Measurements from ENCODE around the gene SH3BP5L. TPM values are rescaled to one million over a fixed set of nuclear protein-coding genes. Genes with fewer than 3 reads are reported as not detected.
A peak's percentile ranks its signal among the peaks of the same experiment; 100 is the strongest.

Gene SH3BP5L
- total RNA-seq, 4 donors from 2014 or later = 2.6 to 29.8 (median 16.4) TPM

DNA sequence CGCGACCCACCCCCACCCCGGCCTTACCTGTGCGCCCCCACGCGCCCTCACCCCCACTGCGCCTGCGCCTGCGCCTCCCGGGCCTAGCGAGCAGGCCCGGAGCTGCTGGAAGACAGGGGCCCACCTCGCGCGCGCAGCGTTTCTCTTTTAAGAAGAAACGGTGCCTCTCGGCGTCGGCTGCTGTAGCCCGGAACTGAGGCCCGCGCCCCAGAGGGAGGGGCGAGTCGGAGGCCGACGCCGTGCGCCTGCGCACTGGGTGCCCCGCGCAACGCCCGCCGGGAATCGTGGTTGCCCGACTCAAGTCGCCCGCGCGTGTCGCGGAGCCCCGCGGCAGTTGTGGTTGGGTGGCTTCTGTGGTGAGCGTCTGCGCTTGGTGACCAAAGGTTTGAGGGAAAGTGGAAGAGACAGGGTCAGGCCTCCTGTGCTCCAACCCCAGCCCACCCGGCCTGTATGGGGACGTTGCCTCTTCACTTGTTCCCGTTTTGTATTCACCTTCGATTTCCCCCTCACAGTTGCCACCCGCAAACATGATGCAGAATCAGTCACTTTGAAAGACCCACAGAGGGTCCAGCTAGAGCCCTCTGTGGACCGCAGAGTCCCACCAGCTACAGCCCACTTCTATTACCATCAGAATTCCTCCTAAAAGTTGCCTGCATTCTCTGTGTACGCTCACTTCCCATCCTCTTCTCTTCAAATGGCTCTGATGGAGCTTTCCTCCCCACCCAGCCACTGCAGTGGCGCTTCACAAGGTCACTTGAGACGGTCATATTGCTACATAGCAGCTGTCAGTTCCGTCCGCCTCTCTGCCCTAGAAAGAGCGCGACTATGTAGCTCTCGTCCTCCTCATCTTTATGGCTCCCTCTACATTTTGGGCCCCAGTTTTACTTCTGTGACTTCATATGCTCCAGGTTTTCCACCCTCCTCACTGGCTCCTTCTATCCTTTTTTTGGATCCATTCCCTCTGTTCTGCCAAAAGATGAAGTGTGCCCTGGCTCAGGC lies 33.5 kb upstream of the SH3BP5L start, which contains the start of gene ZNF692:
TSS of gene ZNF692 (minus strand) at position 195 of the 999 bp plus-strand sequence. CDS start 776 bp downstream, outside the sequence.
- H3K27me3 ChIP-seq = no peaks in the 10 kb centered on the region
- no peaks in the 10 kb centered on the region for H3K36me3 ChIP-seq
- H3K4me1 ChIP-seq = peaks cover 0 to 7% of the 10 kb centered on the region in 2 donors
- no peaks in the 10 kb centered on the region for H3K9me3 ChIP-seq
- TF ChIP-seq CTCF (IDR thresholded peaks at IDR 0.05) (peak in 1 of 4 experiments; percentile 36), POLR2A (IDR thresholded peaks at IDR 0.05) (peak; percentile 73 to 82)
- peak within 1 kb of the TSS; percentile 92 to 95 for H3K27ac ChIP-seq
- intact Hi-C loops (cut with DNase I; ENCODE audit: low total_unique reads) = loop anchor here (2.0 kb wide), 1 partner anchor 20 kb away; the partner anchor contains the start of gene ZNF672
- peak within 1 kb of the TSS; percentile 60 to 73 for H3K4me3 ChIP-seq
- peak; percentile 95 to 97 for DNase-seq

- H3K4me1 ChIP-seq = peaks cover 0 to 7% of the 10 kb centered on the region in 2 donors
- peak; percentile 54 to 55 for DNase-seq
- peak in 2 of 4 experiments; percentile 35 to 41 for TF ChIP-seq CTCF (IDR thresholded peaks at IDR 0.05)
- TF ChIP-seq POLR2A (IDR thresholded peaks at IDR 0.05) = no peak
- H3K9me3 ChIP-seq = no peaks in the 10 kb centered on the region
- H3K27ac ChIP-seq = peak overlapping the region; percentile 92 to 95
- H3K4me3 ChIP-seq = peak overlapping the region; percentile 60 to 73
- intact Hi-C loops (cut with DNase I; ENCODE audit: low total_unique reads) = loop anchor here (2.0 kb wide), 1 partner anchor 19 kb away; the partner anchor contains the start of gene ZNF672
- H3K36me3 ChIP-seq = no peaks in the 10 kb centered on the region
- no peaks in the 10 kb centered on the region for H3K27me3 ChIP-seq
These were observed 32.6 kb upstream of the SH3BP5L start for GRCh38 chr1:248858096-248858890.

- Histone ChIP-seq H3K9me3 (no peaks in the 10 kb centered on the region), H3K4me1 (peaks cover 0 to 7% of the 10 kb centered on the region in 2 donors), H3K4me3 (peak overlapping the region; percentile 60 to 73), H3K27ac (peak overlapping the region; percentile 92 to 95), H3K36me3 (no peaks in the 10 kb centered on the region), H3K27me3 (no peaks in the 10 kb centered on the region)
- no peak for TF ChIP-seq CTCF (IDR thresholded peaks at IDR 0.05)
- TF ChIP-seq POLR2A (IDR thresholded peaks at IDR 0.05) = no peak
- intact Hi-C loops (cut with DNase I; ENCODE audit: low total_unique reads) = loop anchor here (2.0 kb wide), 1 partner anchor 19 kb away; the partner anchor contains the start of gene ZNF672
- no peak for DNase-seq
These were observed 32.0 kb upstream of the SH3BP5L start for GRCh38 chr1:248857749-248858095.

GRCh38 chr1:248857201-248857600 lies 31.5 kb upstream of the SH3BP5L start:
- Histone ChIP-seq H3K27ac (peak overlapping the region in 1 of 2 donors; percentile 95), H3K4me3 (no peak overlapping the region)
- TF ChIP-seq POLR2A (IDR thresholded peaks at IDR 0.05) (no peak), CTCF (IDR thresholded peaks at IDR 0.05) (no peak)

More at GRCh38 chr1:248857201-248857600, 31.5 kb upstream of the SH3BP5L start:
- H3K9me3 ChIP-seq = no peaks in the 10 kb centered on the region
- H3K27me3 ChIP-seq = no peaks in the 10 kb centered on the region
- no peaks in the 10 kb centered on the region for H3K36me3 ChIP-seq
- H3K4me1 ChIP-seq = peaks cover 0 to 7% of the 10 kb centered on the region in 2 donors
- no peak for DNase-seq
- intact Hi-C loops (cut with DNase I; ENCODE audit: low total_unique reads) = no loop called here
